NCI-H1436 (cell line): Measurements from ENCODE around the gene NMT2.
A peak's percentile ranks its signal among the peaks of the same experiment; 100 is the strongest.

Experiments
- DNase-seq: peaks from one replicate; lab custom pipeline; 2025; lab: John Stamatoyannopoulos, UW

NMT2 gene

DNA sequence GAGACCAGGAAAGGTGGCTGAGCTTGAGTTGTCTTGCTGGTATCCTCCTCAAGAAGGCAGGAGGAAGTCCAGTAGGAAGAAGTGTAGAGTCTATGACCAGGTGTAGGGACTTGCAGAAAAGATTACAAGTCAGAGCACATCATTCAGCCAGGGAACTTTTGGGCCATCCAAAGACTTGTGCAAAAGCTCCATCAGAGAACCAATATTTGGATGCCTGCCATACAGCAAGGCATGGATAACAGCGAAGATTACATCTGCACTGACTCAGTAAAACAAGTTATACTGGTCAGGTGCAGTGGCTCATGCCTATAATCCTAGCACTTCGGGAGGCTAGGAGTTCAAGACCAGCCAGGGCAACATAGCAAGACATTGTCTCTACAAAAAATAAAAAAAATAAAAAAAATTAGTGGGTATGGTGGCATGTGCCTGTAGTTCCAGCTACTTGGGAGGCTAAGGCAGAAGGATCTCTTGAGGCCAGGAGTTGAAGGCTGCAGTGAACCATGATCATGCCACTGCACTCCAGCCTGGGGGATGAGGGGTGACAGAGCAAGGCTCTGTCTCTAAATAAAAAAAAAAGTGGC, 13.2 kb upstream of the NMT2 start:
- no peak for DNase-seq

DNA sequence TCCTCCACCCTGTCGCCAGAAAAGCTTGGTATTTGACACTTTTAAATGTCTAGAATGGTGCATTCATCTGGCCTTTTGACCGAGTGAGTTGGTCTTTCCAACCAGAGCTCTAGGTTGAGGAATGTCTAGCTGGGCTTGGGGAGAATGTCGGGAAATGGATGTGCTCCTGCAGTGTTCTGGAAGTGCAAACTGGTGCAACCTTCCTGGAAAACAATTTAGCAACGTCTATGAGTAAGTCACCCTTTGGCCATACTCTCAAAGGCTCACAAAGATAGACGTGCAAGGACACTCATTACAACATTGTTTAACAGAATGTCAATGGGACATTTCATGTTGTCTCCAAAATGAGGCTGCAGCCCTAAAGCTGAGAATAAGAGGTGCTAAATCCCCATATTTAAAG, 12.2 kb upstream of the NMT2 start:
- DNase-seq = no peak

DNA sequence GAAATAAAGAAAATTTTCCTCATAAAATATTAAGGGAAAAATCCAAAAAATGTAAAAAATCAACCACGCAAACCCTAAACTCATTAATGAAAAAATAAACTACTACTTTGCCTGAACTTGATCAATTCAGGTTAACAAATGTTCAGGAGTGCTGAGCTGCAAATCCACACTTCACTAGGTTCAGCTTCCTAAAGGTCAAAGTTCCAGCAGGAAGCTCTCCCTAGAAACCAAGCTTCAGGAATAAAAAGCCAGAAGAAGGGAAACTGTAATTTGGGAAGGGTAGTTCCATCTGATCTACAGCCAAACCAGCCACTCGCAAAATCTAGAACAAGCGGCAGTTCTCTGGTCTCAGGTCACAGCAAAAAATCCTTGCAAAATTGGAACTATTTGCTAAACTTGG, 7.8 kb upstream of the NMT2 start:
- no peak for DNase-seq

DNA sequence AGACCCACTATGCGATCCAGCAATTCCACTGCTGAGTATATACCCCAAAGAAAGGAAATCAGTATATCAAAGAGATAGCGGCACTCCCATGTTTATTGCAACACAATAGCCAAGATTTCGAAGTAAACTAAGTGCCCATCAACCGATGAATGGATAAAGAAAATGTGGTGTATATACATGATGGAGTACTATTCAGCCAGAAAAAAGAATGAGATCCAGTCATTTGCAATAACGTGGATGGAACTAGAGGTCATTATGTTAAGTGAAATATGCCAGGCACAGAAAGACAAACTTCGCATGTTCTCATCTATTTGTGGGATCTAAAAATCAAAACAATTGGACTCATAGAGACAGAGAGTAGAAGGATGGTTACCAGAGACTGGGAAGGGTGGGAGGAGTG, 7.1 kb upstream of the NMT2 start:
- no peak for DNase-seq

DNA sequence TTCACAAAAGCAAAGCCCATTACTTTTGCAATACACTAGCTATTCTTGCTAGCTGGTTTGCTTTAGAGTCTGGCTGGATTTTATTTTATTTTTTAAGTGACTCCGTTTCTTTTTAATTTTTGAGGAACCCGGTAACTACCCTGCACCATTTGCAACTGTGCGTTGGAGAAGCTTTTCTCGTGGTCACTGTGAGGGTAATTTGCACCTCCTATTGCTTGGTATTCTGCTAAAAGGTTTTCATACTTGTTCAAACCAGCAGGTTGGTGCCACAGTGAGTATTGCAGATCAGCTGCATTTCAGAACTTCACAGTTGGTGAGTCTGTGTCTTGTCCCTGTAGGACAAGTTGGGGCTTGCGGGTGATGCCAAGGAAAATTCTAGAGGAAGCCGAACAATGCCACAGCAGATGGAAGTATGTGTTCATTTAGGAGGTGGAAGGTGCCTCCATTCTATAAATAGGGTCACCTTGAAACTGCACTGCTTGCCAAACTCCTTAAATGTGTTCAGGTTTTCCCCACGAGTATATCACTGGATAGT, 3.9 kb upstream of the NMT2 start:
- DNase-seq = no peak

DNA sequence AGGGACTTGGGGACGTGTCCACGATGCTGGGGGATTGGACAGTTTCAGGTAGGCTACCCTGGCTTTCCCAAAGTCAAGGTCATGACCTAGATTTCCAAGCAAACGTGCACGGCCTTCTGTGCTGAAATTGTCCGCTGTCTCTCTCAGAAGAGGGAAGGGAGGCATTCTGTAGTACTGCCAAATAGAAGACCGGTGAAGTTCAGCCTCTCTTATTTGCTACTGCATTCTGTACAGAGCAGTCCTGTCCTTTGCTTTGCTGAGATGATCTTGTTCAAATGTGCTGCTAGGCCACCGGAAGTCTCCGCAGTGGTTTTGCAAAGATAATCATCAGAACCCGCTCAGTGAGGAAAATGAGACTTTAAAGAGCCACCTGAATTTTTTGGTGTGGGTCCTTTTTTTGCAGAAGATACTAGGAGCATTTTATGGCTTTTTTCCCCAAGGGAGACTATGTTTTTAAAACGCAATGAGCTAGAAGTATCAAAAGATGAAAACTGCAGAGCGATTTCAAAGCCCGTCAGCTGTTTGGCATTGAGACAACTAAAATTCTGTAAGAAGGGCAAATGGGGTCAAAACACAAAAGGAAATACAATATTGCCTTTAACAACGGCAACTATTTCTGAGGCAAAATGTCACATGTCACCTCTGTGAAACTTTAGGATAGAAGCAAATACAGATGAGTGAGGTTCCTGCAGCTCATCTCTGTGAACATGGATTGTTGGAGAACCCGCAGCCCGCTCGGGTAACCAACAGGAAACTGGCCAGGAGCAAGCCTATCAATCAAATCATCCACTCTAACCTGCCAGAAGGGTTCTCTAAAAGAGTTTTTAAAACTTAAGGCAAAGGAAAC, 1.3 kb upstream of the NMT2 start:
- no peak for DNase-seq

DNA sequence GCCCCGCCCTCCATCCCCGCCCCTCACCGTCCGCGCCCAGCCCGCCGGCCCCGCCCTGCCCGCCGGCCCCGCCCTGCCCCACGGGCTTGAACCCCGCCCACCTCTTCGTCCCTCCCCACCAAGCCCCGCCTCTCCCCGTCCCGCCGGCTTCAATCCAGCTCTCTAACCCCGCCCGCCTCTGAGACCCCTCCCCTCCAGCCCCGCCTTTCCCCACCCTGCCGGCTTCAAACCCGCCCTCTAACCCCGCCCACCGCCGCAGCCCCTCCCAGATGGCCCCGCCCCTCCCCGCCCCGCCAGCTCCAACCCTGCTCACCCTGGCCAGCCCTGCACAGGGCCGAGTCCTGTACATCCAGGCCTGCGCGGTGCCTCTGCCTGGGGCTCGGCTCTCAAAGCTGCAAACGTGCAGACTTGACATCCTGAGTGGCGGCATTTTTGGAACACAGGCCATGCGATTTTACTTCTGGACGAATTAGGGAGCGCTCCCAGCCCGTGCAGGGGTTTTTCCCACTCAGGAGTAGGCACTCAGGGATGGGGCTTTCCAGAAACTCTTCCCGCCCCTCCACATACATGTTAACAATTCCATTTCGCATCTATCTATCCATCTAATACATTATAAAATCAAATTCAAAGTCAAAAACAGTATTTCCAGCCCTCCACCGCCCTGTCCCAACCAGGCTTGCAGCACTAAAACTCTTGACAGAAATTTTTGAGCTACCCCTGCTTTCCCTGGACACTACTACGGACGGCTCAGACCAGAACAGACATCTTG, 477 bp upstream of the NMT2 start:
- DNase-seq = peak; percentile 87

DNA sequence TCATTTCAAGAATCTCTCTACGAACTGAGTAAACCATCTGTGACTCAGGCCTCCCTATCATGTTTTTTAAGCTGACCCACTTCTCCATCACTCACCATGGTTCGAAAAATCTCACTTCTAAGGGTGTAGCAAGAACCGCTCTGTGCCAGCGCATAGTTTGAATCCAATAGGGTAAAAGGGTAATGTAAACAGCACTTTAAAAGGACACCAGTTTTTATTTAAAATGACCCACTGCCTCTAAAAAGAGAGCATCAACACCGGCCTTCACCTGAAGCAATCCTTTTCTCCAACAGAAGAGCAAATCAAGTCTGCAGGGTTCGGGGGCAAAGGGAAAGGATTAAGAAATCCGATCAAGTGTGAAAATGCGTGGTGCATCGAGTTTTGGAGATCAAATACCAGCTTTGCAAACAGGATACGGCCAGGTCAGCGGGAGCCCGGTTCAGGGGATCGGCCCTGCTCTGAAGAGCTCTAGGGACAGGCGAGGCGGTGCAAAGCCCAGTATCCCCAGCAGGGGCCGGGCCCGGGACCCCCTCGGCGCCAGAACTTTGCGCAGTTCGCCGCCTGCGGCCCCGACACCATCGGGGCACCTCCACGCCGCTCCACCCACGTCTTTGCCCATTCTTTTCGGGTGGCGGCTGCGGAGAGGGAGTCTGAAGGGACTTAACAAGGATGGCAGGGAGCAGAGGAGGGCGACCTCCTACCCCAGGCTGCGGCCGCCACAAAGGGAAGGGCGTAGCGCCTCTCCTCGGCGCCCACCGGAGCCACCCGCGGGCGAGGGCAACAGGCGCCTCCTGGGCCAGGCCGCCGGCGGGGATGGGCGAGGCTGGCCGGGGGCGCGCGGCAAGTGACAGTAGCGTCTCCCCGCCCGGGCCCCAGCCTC, 842 bp downstream of the NMT2 start:
- DNase-seq = no peak

DNA sequence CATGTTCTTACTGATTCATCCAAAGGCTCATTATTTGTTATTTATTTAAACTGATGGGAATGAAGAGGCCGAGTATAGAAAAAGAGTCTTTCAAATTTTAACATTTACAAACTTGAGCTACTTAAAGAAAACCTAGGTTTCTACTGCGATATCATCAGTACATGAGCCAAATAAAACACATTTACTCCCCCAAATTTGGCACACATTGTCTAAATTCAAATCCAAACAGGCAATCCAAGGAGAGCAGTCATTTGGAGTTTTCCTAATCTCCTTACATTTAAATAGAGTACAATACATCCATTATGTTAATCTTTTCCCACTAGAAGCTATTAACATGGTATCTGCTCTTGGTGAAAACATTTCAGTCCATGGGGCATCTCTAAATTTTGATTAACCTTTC, 2.2 kb downstream of the NMT2 start:
- no peak for DNase-seq

DNA sequence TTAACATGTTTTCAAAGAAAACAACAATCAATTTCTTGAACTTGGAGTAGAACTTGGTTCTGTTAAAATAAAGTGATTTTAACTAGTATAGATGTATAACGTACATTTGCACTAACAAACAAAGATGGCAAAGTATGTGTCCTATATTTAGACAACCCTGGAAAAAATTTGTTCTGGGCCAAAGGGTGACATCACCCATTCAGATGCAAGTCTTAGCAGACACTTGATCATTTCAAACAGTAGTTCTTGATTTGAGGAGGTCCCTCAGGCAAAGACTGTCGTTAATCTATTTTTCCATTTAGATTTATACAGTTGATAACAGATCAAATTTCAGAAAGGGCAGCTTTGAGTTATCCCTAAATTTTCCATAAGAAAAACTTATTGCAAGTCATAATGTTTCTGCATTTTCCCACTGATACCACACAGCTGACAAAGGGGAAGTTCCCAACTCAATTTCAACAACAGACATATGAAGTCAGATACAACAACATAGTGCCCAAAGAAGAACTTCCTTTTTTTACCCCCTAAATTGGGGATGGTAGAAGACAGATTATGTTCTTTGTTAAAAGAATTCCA, 5.2 kb downstream of the NMT2 start:
- DNase-seq = no peak

DNA sequence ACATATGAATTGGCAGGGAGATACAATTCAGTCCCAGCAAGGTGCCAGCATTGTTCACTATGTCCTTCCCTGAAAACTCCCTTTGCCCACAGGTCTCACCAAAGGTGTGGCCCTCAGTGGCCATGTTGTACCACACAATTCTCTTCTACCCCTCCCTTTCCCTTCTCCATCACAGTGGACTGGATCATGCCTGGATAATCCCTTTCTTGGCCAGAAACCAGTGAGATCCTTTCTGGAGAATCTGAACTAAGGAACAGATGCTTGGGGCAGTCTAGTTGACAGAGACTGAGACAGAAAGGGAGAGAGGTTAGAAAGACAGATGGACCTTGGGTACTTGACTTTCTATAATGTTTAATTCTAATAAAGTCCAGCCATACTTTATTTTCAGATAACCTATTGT, 9.5 kb downstream of the NMT2 start:
- no peak for DNase-seq

DNA sequence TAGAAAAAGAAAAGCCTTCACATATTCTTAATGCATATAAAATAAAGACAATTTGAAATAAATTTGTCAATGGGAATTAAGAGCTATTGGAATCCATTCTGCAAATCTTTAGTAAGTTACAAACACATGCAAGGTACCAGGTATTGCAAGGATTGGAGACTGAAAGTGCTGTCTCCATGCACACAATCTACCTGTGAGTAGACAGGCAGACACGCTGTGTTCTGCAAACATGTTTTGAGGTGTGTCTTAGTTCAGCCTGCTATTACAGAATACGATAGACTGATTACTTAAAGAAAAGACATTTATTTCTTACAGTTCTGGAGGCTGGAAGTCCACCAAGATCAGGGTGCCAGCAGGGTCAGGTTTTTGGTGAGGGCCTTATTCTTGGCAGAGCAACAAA, 10.0 kb downstream of the NMT2 start:
- DNase-seq = no peak

DNA sequence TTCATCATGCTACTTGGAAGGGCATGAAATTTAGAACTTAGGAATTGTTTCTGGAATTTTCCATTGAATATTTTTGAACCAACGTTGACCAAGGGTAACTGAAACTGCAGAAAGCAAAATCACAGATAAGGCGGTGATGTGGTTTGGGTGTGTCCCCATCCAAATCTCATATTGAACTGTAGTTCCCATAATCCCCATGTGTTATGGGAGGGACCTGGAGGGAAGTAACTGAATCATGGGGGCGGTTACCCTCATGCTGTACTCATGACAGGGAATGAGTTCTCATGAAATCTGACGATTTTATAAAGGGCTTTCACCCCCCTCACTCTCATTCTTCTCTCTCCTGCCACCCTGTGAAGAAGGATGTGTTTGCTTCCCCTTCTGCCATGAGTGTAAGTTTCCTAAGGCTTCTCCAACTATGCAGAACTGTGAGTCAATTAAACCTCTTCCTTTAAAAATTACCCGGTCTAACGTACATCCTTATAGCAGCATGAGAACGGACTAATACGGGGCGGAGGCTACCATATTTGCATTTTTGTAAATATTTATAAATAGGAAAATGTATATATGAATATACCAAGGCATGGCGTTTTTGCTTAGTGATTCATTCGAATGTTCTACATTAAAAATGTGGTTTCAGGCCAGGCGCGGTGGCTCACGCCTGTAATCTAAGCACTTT, 12.4 kb downstream of the NMT2 start:
- DNase-seq = no peak

DNA sequence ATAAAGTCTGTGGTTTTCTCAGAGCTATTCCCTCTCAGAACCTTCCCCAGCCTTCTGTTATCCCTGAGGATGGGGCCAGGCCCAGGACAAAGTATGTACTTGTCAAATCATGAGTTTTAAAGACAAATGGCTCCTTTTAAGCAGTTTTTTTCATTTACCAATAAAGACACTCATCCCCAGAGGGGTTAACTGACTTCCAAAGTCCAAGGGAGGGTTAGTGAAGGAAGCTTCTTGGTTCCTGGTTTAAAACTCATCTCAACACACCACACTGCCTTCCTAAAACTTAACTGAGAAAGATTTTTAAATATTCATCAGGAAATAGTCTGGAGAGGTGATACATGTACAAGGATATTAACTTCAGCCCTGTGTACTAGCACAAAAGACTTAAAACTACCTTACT, 15.9 kb downstream of the NMT2 start:
- DNase-seq = no peak

DNA sequence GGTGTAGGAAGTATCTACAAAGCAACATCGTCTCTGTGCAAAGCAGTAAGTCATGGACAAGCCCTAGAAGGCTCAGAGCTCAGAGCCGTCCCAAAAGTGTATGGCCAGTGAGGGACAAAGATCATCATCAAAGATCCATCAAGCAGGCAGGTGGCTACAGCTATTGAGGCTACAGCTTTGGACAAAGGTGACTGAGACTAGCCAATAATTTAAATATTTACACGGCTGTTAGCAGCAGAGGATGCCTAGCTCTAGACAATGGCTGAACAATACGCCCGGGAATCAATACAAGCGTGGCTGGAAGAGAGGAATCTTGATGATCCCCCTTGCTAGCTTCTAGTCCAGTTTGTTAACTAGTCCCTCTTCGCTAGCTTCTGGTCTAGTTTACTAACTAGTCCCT, 17.9 kb downstream of the NMT2 start:
- no peak for DNase-seq

DNA sequence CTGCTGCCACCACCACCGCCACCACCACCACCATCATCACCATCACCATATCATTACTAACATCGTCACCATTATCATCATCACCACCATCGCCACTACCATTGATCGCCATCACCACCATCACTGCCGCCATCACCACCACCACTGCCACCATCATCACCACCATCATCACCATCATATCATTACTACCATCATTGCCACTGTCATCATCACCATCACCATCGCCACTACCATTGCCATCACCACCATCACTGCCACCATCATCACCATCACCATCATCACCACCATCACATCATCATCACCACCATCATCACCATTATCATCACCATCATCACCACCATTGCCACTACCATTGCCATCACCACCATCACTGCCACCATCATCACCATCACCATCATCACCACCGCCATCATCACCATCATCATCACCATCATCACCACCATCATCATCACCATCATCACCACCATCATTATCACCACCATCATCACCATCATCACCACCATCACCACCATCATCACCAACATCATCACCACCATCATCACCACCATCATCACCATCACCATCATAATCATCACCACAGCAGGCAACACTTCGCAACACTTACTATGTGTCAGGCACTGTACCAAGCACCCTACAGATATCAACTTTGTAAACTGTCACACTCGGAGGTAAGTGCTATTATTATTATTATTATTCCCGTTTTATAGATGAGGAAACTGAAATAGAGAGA, 19.3 kb downstream of the NMT2 start:
- no peak for DNase-seq

DNA sequence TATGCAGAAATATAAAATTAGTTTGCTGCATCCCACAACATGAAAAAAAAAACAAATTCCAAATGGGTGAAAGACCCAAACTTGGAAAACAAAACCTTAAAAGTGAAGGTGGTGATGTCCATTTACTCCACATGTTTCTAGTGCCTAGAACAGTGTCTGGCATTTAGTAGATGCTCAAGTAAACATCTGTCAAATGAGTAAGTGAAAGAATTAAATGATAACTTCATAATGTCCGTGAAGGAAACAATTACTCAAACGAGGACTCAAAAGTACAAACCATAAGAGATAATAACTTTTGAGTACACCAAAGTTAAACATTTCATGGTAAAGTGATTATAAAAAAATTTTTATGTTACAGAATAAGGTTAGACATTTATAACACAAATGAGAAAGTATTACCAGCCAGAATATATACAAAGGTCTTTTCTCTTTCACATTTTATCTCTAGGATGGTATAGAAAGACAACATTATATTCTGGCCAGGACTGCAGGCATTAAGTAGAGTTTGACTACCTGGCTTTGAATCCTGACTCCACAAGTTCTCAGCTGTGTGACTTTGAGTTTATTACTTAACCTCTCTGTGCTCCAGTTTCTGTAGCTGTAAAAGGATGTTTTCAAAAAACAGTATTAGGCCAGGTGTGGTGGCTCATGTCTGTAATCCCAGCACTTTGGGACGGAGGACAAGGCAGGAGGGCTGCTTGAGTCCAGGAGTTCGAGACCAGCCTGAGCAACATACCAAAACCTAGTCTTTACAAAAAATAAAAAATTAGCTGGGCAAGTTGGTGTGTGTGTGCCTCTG, 20.7 kb downstream of the NMT2 start:
- no peak for DNase-seq

DNA sequence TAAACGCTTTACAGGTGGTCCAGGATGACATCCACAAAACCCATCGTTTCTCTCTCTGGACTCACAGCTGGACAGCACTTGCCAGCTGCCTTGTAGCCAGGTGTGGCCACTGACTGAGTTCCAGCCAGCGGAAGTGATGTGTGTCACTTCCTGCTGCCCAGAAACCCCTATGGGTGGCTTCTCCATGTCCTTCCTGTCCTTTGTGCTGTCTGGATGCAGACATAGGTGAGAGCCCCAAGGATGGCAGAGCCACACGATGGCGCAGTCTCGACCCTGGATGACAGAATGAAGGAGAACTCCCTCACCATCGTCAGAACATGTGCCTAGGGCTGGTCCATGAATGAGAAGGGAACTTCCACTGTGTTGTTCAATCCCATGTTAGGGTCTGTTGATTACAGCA, 22.1 kb downstream of the NMT2 start:
- DNase-seq = no peak

DNA sequence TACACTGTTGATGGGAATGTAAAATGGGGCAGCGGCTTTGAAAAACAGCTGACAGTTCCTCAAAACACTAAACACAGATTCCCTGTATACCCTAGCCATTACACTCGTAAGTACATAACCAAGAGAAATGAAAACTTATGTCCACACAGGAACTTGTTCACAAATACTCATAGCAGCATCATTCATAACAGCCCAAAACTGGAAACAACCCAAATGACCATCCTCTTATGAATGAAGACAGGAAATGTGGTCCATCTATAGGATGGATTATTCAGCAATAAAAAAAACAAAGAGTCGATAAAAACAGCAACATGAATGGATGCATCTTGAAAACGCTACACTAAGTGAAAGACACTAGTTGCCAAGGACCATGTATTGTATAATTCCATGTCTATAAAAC, 23.7 kb downstream of the NMT2 start:
- no peak for DNase-seq
